Loucy (cell line): ENCODE measurements around the gene SIPA1.

ENCODE experiments used
- H2AFZ ChIP-seq: fragments of 200-600 bp; sonication (generic); 2 replicates; pipeline ENCODE4 v1.6.0; 2016; ENCODE audit warnings: antibody characterized with exemption, mild to moderate bottlenecking, low read length, moderate library complexity
- H3F3A ChIP-seq: fragments of 200-600 bp; 2 replicates; pipeline ENCODE4 v1.6.0; 2016; ENCODE audit warnings: antibody characterized with exemption, low read depth, mild to moderate bottlenecking
- H3K27me3 ChIP-seq: fragments of 200-600 bp; sonication (generic); 2 replicates; pipeline ENCODE4 v1.6.1; 2014; ENCODE audit warnings: low read length, mild to moderate bottlenecking; ENCODE audit not compliant: insufficient read depth, poor library complexity, severe bottlenecking
- H3K36me3 ChIP-seq: fragments of 200-600 bp; sonication (generic); 2 replicates; pipeline ENCODE4 v1.6.1; 2016; ENCODE audit warnings: low read length; ENCODE audit not compliant: insufficient read depth
- H3K4me1 ChIP-seq: fragments of 200-600 bp; sonication (generic); 2 replicates; pipeline ENCODE4 v1.5.1; 2014; ENCODE audit warnings: low read length, mild to moderate bottlenecking; ENCODE audit not compliant: insufficient read depth, poor library complexity, severe bottlenecking
- H3K4me2 ChIP-seq: fragments of 200-600 bp; sonication (generic); 2 replicates; pipeline ENCODE4 v1.6.0; 2014; ENCODE audit warnings: antibody characterized with exemption, low read length, low read depth, mild to moderate bottlenecking; ENCODE audit not compliant: poor library complexity, severe bottlenecking
- H3K4me3 ChIP-seq: fragments of 200-600 bp; sonication (generic); 2 replicates; pipeline ENCODE4 v1.5.1; 2014; ENCODE audit warnings: low read length, mild to moderate bottlenecking, mixed read lengths; ENCODE audit not compliant: poor library complexity, severe bottlenecking
- H3K79me2 ChIP-seq: fragments of 200-600 bp; sonication (generic); 2 replicates; pipeline ENCODE4 v1.6.1; 2014; ENCODE audit warnings: low read length; ENCODE audit not compliant: insufficient read depth
- H3K9ac ChIP-seq: fragments of 200-600 bp; sonication (generic); 2 replicates; pipeline ENCODE4 v1.6.0; 2014; ENCODE audit warnings: mild to moderate bottlenecking, low read depth, low read length, moderate library complexity; ENCODE audit not compliant: poor library complexity, severe bottlenecking
- H3K9me2 ChIP-seq: fragments of 200-600 bp; sonication (generic); replicated peaks from 2 replicates; pipeline ENCODE4 v1.6.1; 2016; ENCODE audit warnings: low read depth, low read length, mixed read lengths
- H3K9me3 ChIP-seq: fragments of 200-600 bp; sonication (generic); 2 replicates; pipeline ENCODE4 v1.6.1; 2014; ENCODE audit warnings: mild to moderate bottlenecking, antibody characterized with exemption, low read length, low read depth; ENCODE audit not compliant: insufficient read depth
- H4K20me1 ChIP-seq: fragments of 200-600 bp; sonication (generic); 2 replicates; pipeline ENCODE4 v1.6.0; 2014; ENCODE audit warnings: antibody characterized with exemption, low read length, mild to moderate bottlenecking; ENCODE audit not compliant: insufficient read depth, poor library complexity, severe bottlenecking
- EZH2phosphoT487 ChIP-seq: fragments of 200-600 bp; IDR thresholded peaks from 2 replicates; pipeline ENCODE4 v1.6.1; 2018; ENCODE audit warnings: antibody characterized with exemption, mild to moderate bottlenecking, moderate library complexity, borderline replicate concordance
- TF ChIP-seq, protein P1 (sequence below): fragments of 200-600 bp; sonication (generic); conservative IDR thresholded peaks from 2 replicates; pipeline ENCODE4 v1.5.1; 2014; ENCODE audit warnings: mild to moderate bottlenecking, antibody characterized with exemption, low read length

Gene SIPA1

DNA sequence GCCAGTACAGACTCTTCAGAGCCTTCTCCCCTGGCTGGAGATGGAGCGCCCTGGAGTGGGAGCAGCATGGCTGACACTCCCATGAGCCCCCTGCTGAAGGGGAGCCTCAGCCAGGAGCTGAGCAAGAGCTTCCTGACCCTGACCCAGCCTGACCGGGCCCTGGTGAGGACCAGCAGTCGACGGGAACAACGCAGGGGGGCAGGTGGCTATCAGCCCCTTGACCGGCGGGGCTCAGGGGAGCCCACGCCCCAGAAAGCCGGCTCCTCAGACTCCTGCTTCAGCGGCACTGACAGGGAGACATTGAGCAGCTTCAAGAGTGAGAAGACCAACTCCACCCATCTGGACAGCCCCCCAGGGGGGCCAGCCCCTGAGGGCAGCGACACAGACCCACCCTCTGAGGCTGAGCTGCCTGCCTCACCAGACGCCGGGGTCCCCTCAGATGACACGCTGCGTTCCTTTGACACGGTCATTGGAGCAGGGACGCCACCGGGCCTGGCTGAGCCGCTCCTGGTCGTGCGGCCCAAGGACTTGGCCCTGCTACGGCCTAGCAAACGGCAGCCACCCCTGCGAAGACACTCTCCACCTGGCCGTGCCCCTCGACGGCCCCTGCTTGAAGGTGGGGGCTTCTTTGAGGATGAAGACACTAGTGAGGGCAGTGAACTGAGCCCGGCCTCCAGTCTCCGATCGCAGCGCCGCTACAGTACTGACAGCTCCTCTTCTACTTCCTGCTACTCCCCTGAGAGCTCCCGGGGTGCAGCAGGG lies 19.7 kb upstream of the SIPA1 start:
- H3K9me2 ChIP-seq, result no peaks in the 10 kb centered on the region

DNA sequence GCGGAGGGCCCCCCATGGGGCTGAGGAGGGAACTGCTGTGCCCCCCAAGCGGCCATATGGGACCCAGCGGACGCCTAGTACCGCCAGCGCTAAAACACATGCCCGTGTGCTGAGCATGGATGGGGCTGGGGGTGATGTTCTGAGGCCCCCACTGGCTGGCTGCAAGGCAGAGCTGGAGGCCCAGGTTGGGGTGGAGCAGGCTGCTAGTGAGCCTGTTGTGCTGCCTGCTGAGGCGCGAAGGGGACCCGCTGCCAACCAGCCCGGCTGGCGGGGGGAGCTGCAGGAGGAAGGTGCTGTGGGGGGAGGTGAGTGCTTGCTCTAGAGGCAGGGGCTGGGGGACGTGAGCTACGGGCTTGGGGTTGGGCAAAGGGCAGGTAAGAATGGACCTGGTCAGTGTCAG lies 19.1 kb upstream of the SIPA1 start:
- H4K20me1 ChIP-seq, result peaks cover 35% of the 10 kb centered on the region
- no peak overlapping the region for H3K4me2 ChIP-seq
- no peaks in the 10 kb centered on the region for H3K27me3 ChIP-seq
- H3K4me1 ChIP-seq, result peaks cover 10% of the 10 kb centered on the region
- no peaks in the 10 kb centered on the region for H3K9me3 ChIP-seq
- H3F3A ChIP-seq, result no peaks in the 10 kb centered on the region
- H3K4me3 ChIP-seq, result no peak overlapping the region
- no peak for TF ChIP-seq EZH2phosphoT487
- TF ChIP-seq, protein P1, sequence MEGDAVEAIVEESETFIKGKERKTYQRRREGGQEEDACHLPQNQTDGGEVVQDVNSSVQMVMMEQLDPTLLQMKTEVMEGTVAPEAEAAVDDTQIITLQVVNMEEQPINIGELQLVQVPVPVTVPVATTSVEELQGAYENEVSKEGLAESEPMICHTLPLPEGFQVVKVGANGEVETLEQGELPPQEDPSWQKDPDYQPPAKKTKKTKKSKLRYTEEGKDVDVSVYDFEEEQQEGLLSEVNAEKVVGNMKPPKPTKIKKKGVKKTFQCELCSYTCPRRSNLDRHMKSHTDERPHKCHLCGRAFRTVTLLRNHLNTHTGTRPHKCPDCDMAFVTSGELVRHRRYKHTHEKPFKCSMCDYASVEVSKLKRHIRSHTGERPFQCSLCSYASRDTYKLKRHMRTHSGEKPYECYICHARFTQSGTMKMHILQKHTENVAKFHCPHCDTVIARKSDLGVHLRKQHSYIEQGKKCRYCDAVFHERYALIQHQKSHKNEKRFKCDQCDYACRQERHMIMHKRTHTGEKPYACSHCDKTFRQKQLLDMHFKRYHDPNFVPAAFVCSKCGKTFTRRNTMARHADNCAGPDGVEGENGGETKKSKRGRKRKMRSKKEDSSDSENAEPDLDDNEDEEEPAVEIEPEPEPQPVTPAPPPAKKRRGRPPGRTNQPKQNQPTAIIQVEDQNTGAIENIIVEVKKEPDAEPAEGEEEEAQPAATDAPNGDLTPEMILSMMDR, result no peak
- H3K9ac ChIP-seq, result no peak overlapping the region
- peaks cover 34% of the 10 kb centered on the region; the same call in 1 of the 2 replicates for H3K36me3 ChIP-seq
- peaks cover 64% of the 10 kb centered on the region for H3K79me2 ChIP-seq
- no peaks in the 10 kb centered on the region for H3K9me2 ChIP-seq
- H2AFZ ChIP-seq, result no peak overlapping the region

More for the DNA sequence above, 19.7 kb upstream of the SIPA1 start:
- Histone ChIP-seq H3K4me2 (peak overlapping the region; percentile 99), H3K9me3 (no peaks in the 10 kb centered on the region), H4K20me1 (peaks cover 40% of the 10 kb centered on the region), H2AFZ (no peak overlapping the region), H3K9ac (no peak overlapping the region), H3K79me2 (peaks cover 70% of the 10 kb centered on the region), H3F3A (no peaks in the 10 kb centered on the region), H3K4me1 (peaks cover 10% of the 10 kb centered on the region), H3K36me3 (peaks cover 33% of the 10 kb centered on the region; the same call in 1 of the 2 replicates), H3K4me3 (no peak overlapping the region), H3K27me3 (no peaks in the 10 kb centered on the region)
- TF ChIP-seq, protein P1, result no peak
- TF ChIP-seq EZH2phosphoT487, result no peak

DNA sequence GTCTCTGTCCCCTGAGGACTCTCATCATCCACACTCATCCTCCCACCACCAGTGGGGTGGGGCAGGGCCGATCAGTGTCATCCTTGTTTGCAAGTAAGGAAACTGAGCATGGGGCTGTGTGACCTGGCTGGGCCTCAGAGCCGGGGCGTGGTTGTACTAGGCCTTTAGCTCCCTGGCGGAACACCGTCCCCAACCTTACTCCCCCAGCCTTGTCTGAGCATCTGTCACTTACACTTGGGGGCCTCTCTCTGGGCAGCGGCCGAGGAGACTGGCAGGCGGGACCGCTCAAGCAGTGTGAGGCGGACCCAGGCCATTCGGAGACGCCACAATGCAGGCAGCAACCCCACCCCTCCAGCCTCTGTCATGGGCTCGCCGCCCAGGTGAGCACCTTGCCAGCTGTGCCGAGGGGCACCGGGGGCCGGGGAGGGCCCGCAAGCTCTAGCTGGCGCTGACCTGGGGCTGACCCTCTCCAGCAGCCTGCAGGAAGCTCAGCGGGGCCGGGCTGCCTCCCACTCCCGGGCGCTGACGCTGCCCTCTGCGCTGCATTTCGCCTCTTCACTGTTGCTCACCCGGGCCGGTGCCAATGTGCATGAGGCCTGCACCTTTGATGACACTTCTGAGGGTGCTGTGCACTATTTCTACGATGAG lies 18.5 kb upstream of the SIPA1 start:
- Histone ChIP-seq H3K9me2 (no peaks in the 10 kb centered on the region), H3K36me3 (peaks cover 41% of the 10 kb centered on the region; the same call in 1 of the 2 replicates), H3K4me3 (no peak overlapping the region), H3K9ac (no peak overlapping the region), H3K9me3 (no peaks in the 10 kb centered on the region), H3K4me2 (no peak overlapping the region), H3F3A (no peaks in the 10 kb centered on the region), H3K79me2 (peaks cover 58% of the 10 kb centered on the region), H4K20me1 (peaks cover 33% of the 10 kb centered on the region), H3K27me3 (no peaks in the 10 kb centered on the region), H2AFZ (no peak overlapping the region), H3K4me1 (peaks cover 10% of the 10 kb centered on the region)
- TF ChIP-seq, protein P1, result no peak
- TF ChIP-seq EZH2phosphoT487, result no peak
